Measurements from ENCODE around the gene EIPR1. TPM values are rescaled to one million over a fixed set of nuclear protein-coding genes. Genes with fewer than 3 reads are reported as not detected.

Gene EIPR1
- total RNA-seq, 1 experiment from 2014 or later, result 22.8 TPM

- no peaks in the 10 kb centered on the region; the same call in 1 of the 2 replicates for H3K36me3 Mint-ChIP-seq
- H3K9me3 Mint-ChIP-seq, result peaks cover 5% of the 10 kb centered on the region
- ChIA-PET CTCF (interaction anchor here (0.7 to 1.9 kb wide), 2 partner anchors 37 to 68 kb away, joined by 3 to 5 read pairs; no protein-coding TSS in a partner anchor), POLR2A (interaction anchor here (0.6 kb wide), 1 partner anchor 261 kb away, joined by 3 read pairs; no protein-coding TSS in a partner anchor)
- H3K27me3 Mint-ChIP-seq (ENCODE audit: low read depth), result no peaks in the 10 kb centered on the region
- peak overlapping the region; percentile 85 for H3K27ac Mint-ChIP-seq
- peaks cover 22% of the 10 kb centered on the region for H3K4me1 Mint-ChIP-seq
- peak overlapping the region; percentile 20; the same call in 1 of the 2 replicates for H3K4me3 Mint-ChIP-seq
- ATAC-seq (peak; percentile 90), DNase-seq (ENCODE audit: low spot score) (peak; percentile 36)
- no peak for TF ChIP-seq USF1 (CRISPR knock-in tag; IDR thresholded peaks at IDR 0.05)
These were observed 111.4 kb downstream of the EIPR1 start for GRCh38 chr2:3265981-3266924.

GRCh38 chr2:3265471-3265870, 112.1 kb downstream of the EIPR1 start:
- no peak overlapping the region for H3K4me3 Mint-ChIP-seq
- H3K9me3 Mint-ChIP-seq, result no peaks in the 10 kb centered on the region
- DNase-seq (ENCODE audit: low spot score) (no peak), ATAC-seq (no peak)
- TF ChIP-seq ZNF232 (CRISPR knock-in tag; IDR thresholded peaks at IDR 0.05), result no peak
- TF ChIP-seq ZNF671 (CRISPR knock-in tag; IDR thresholded peaks at IDR 0.05), result no peak
- no peak for TF ChIP-seq ZNF138 (CRISPR knock-in tag; conservative IDR thresholded peaks at IDR 0.05)
- no peak for TF ChIP-seq SMAD4 (CRISPR knock-in tag; IDR thresholded peaks at IDR 0.05)
- no peak for TF ChIP-seq FOXP1 (CRISPR knock-in tag; IDR thresholded peaks at IDR 0.05; ENCODE audit: borderline replicate concordance)
- no peak for TF ChIP-seq JAZF1 (CRISPR knock-in tag; IDR thresholded peaks at IDR 0.05)
- TF ChIP-seq, protein P1, sequence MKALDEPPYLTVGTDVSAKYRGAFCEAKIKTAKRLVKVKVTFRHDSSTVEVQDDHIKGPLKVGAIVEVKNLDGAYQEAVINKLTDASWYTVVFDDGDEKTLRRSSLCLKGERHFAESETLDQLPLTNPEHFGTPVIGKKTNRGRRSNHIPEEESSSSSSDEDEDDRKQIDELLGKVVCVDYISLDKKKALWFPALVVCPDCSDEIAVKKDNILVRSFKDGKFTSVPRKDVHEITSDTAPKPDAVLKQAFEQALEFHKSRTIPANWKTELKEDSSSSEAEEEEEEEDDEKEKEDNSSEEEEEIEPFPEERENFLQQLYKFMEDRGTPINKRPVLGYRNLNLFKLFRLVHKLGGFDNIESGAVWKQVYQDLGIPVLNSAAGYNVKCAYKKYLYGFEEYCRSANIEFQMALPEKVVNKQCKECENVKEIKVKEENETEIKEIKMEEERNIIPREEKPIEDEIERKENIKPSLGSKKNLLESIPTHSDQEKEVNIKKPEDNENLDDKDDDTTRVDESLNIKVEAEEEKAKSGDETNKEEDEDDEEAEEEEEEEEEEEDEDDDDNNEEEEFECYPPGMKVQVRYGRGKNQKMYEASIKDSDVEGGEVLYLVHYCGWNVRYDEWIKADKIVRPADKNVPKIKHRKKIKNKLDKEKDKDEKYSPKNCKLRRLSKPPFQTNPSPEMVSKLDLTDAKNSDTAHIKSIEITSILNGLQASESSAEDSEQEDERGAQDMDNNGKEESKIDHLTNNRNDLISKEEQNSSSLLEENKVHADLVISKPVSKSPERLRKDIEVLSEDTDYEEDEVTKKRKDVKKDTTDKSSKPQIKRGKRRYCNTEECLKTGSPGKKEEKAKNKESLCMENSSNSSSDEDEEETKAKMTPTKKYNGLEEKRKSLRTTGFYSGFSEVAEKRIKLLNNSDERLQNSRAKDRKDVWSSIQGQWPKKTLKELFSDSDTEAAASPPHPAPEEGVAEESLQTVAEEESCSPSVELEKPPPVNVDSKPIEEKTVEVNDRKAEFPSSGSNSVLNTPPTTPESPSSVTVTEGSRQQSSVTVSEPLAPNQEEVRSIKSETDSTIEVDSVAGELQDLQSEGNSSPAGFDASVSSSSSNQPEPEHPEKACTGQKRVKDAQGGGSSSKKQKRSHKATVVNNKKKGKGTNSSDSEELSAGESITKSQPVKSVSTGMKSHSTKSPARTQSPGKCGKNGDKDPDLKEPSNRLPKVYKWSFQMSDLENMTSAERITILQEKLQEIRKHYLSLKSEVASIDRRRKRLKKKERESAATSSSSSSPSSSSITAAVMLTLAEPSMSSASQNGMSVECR (CRISPR knock-in tag; IDR thresholded peaks at IDR 0.05; ENCODE audit: borderline replicate concordance), result no peak
- no peak for TF ChIP-seq FOXJ3 (CRISPR knock-in tag; IDR thresholded peaks at IDR 0.05; ENCODE audit: borderline replicate concordance)
- TF ChIP-seq ZNF396 (CRISPR knock-in tag; IDR thresholded peaks at IDR 0.05; ENCODE audit: borderline replicate concordance), result no peak
- TF ChIP-seq, protein P2, sequence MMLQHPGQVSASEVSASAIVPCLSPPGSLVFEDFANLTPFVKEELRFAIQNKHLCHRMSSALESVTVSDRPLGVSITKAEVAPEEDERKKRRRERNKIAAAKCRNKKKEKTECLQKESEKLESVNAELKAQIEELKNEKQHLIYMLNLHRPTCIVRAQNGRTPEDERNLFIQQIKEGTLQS (CRISPR knock-in tag; conservative IDR thresholded peaks at IDR 0.05), result no peak
- TF ChIP-seq ESRRA (CRISPR knock-in tag; IDR thresholded peaks at IDR 0.05; ENCODE audit: borderline replicate concordance), result no peak
- TF ChIP-seq, protein P3, sequence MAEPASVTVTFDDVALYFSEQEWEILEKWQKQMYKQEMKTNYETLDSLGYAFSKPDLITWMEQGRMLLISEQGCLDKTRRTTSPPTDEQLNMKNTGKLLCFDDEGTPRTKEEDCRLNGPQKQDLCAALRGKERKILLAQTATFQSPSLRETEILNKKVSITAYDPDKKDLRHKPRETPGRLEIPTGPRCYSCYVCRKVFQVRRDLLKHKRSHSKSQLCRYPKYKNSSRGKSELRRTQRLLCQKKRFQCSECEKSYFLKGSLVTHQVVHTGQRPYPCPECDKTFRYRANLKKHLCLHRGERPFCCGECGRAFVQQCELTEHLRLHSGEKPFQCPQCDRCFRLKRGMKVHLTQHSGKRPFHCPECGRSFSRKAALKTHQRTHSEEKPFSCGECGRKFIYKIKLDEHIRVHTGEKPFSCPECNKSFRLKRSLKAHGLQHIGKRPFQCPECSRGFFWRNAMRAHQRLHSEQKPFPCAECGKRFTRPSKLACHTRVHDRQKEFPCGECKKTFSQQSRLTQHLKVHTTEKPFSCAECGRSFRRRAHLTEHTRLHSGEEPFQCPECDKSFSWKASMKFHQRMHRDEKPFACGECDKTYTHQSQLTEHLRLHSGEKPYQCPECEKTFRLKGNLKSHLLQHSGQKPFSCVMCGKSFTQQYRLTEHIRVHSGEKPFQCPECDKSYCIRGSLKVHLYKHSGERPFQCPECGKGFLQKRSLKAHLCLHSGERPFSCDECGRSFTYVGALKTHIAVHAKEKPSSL (CRISPR knock-in tag; conservative IDR thresholded peaks at IDR 0.05), result no peak
- no peak for TF ChIP-seq ELF4 (CRISPR knock-in tag; IDR thresholded peaks at IDR 0.05; ENCODE audit: low read depth)
- TF ChIP-seq, protein P4, sequence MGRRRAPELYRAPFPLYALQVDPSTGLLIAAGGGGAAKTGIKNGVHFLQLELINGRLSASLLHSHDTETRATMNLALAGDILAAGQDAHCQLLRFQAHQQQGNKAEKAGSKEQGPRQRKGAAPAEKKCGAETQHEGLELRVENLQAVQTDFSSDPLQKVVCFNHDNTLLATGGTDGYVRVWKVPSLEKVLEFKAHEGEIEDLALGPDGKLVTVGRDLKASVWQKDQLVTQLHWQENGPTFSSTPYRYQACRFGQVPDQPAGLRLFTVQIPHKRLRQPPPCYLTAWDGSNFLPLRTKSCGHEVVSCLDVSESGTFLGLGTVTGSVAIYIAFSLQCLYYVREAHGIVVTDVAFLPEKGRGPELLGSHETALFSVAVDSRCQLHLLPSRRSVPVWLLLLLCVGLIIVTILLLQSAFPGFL (CRISPR knock-in tag; IDR thresholded peaks at IDR 0.05; ENCODE audit: borderline replicate concordance), result no peak
- no peak for TF ChIP-seq PRDM15 (CRISPR knock-in tag; IDR thresholded peaks at IDR 0.05)
- TF ChIP-seq GABPB1 (CRISPR knock-in tag; IDR thresholded peaks at IDR 0.05), result no peak
- no peak for TF ChIP-seq SP1 (CRISPR knock-in tag; conservative IDR thresholded peaks at IDR 0.05)
- H3K27ac Mint-ChIP-seq, result peak overlapping the region; percentile 85
- H3K36me3 Mint-ChIP-seq, result no peaks in the 10 kb centered on the region; the same call in 1 of the 2 replicates
- POLR2A ChIA-PET, result no interaction called here
- peaks cover 22% of the 10 kb centered on the region for H3K4me1 Mint-ChIP-seq
- CTCF ChIA-PET, result interaction anchor here (1.9 kb wide), 1 partner anchor 38 kb away, joined by 5 read pairs; no protein-coding TSS in a partner anchor
- H3K27me3 Mint-ChIP-seq (ENCODE audit: low read depth), result no peaks in the 10 kb centered on the region
